Astrocyte of the cerebellum (primary cell): ENCODE measurements around the gene HLA-B.
"Not testable (repeated sequence)": the region's sequence is repeated elsewhere in the genome, so short reads cannot be mapped to it uniquely, and the experiment has no call there.

Experiments used
- DNase-seq: peaks from one replicate; pipeline ENCODE4 v3.0.0-alpha.2; 2011; ENCODE audit warnings: low read depth
- H3K4me3 ChIP-seq: 2 replicates; pipeline ENCODE4 v1.5.1; 2011; ENCODE audit warnings: mild to moderate bottlenecking, low read depth, low read length, moderate library complexity
- CTCF ChIP-seq: IDR thresholded peaks from 2 replicates; pipeline ENCODE4 v1.5.1; 2012; ENCODE audit warnings: low read length, low read depth, moderate library complexity, mild to moderate bottlenecking; ENCODE audit errors: missing control alignments
- in situ Hi-C: cut with HindIII; loops from 2 replicates; pipeline ENCODE4 v1.10.0; 2017; ENCODE audit warnings: low sequenced_read_pairs

Gene HLA-B

GRCh38 chr6:31356946-31357466 lies at the start of gene HLA-B:
Gene HLA-B (minus strand): TSS chr6:31357179. CDS start chr6:31357158, 21 bp downstream.
- TF ChIP-seq CTCF, result no peak
- in situ Hi-C loops, result no loop called here
- peak within 1 kb of the TSS; percentile 52 for H3K4me3 ChIP-seq
- DNase-seq, result peak; percentile 45

GRCh38 chr6:31405996-31406395 lies 49.0 kb upstream of the HLA-B start:
- no peak for TF ChIP-seq CTCF
- DNase-seq, result no peak
- in situ Hi-C loops, result no loop called here
- no peak overlapping the region for H3K4me3 ChIP-seq

- DNase-seq, in situ Hi-C loops: not testable (repeated sequence)
- H3K4me3 ChIP-seq, result peak overlapping the region; percentile 75
These were observed 47.0 kb upstream of the HLA-B start for GRCh38 chr6:31404061-31404364.

- peak; percentile 55 for DNase-seq
- no peak for TF ChIP-seq CTCF
- in situ Hi-C loops, result no loop called here
- peak within 1 kb of the TSS; percentile 75 for H3K4me3 ChIP-seq
These were observed 46.5 kb upstream of the HLA-B start, which contains the start of gene MICA for GRCh38 chr6:31403283-31404060. Gene MICA (plus strand): TSS chr6:31403595. CDS start chr6:31403633, 38 bp downstream.

GRCh38 chr6:31402324-31403282 lies 45.6 kb upstream of the HLA-B start:
- in situ Hi-C loops, result no loop called here
- H3K4me3 ChIP-seq, result peak overlapping the region; percentile 75
- no peak for TF ChIP-seq CTCF
- no peak for DNase-seq

GRCh38 chr6:31401403-31401802 lies 44.4 kb upstream of the HLA-B start:
- peak; percentile 23 for DNase-seq
- in situ Hi-C loops, result no loop called here
- no peak for TF ChIP-seq CTCF
- peak overlapping the region; percentile 57 for H3K4me3 ChIP-seq
